HCT116 (cell line): Measurements from ENCODE around the gene DPYD. TPM values are rescaled to one million over a fixed set of nuclear protein-coding genes. Genes with fewer than 3 reads are reported as not detected.

Source experiments
- ATAC-seq: fragments of 200-7000 bp; cut with Tn5 transposase; 2 replicates; pipeline ENCODE4 v1.9.1; 2020; ENCODE audit warnings: mild to moderate bottlenecking, moderate library complexity
- BruUV-seq: library from RNA; stranded (reverse); fragments of 400-500 nt; replicated peaks from 2 replicates; lab custom pipeline; 2021; lab: Mats Ljungman, UMichigan
- CTCF ChIA-PET: fragments of 300-600 bp; sonication (Branson Sonifier 250); formaldehyde crosslinking; loops from one replicate; lab custom pipeline; 2021; ENCODE audit warnings: antibody characterized with exemption; lab: Charles Lee
- POLR2A ChIA-PET: fragments of 300-600, 350-600 bp; sonication (Branson Sonifier 250); formaldehyde crosslinking; loops from one replicate; lab custom pipeline; 2021; ENCODE audit warnings: antibody characterized with exemption; lab: Charles Lee
- RAD21 ChIA-PET, 2 experiments: fragments of 300-600 bp; sonication (Branson Sonifier 250); formaldehyde crosslinking; loops; one replicate each; lab custom pipeline; 2023; ENCODE audit warnings: low total read pairs in 2 of 2; ENCODE audit not compliant: uncharacterized antibody in 2 of 2, unreplicated experiment in 2 of 2, low non-redundant PET in 1 of 2; lab: Charles Lee
- DNase-seq: peaks from one replicate; pipeline ENCODE4 v3.0.0-alpha.2; 2010; ENCODE audit warnings: low read depth, low spot score
- H2AFZ ChIP-seq: fragments of 200-600 bp; shearing (Covaris generic), sonication (generic); 2 replicates; pipeline ENCODE4 v1.6.1; 2017; ENCODE audit warnings: low read depth, mixed run types, mixed read lengths, antibody characterized with exemption, low read length; ENCODE audit not compliant: poor library complexity, severe bottlenecking
- H3K27ac ChIP-seq: 2 replicates; pipeline ENCODE4 v1.5.1; 2012; ENCODE audit warnings: low read depth, low read length
- H3K27me3 ChIP-seq: fragments of 200-600 bp; sonication (generic); 2 replicates; pipeline ENCODE4 v1.6.1; 2016; ENCODE audit warnings: mixed run types, low read length, mixed read lengths; ENCODE audit not compliant: insufficient read depth
- H3K36me3 ChIP-seq, 2 experiments: fragments of 200-500 bp in 1 of 2; fragments of 200-600 bp in 1 of 2; sonication (Bioruptor generic) in 1 of 2; sonication (generic) in 1 of 2; 2 replicates each; pipeline versions ENCODE4 v1.5.1 to v1.6.1; 2014 to 2016; ENCODE audit warnings: low read length in 2 of 2, inconsistent platforms in 1 of 2, mixed read lengths in 1 of 2, mixed run types in 1 of 2; ENCODE audit not compliant: insufficient read depth in 2 of 2, control insufficient read depth in 1 of 2
- H3K4me1 ChIP-seq, 2 experiments: fragments of 200-600 bp in 1 of 2; sonication (generic) in 1 of 2; 2 replicates each; pipeline versions ENCODE4 v1.5.1 to v1.6.1; 2012 to 2017; ENCODE audit warnings: low read length in 2 of 2, inconsistent platforms in 1 of 2, mild to moderate bottlenecking in 1 of 2, mixed read lengths in 1 of 2, mixed run types in 1 of 2, moderate library complexity in 1 of 2; ENCODE audit not compliant: insufficient read depth in 2 of 2, control insufficient read depth in 1 of 2
- H3K4me2 ChIP-seq: fragments of 200-600 bp; sonication (generic); 2 replicates; pipeline ENCODE4 v1.6.1; 2017; ENCODE audit warnings: mixed run types, low read length, mixed read lengths
- H3K4me3 ChIP-seq, 2 experiments: fragments of 200-600 bp in 1 of 2; sonication (generic) in 1 of 2; replicated peaks in 1 of 2; 2 replicates each; pipeline ENCODE4 v1.5.1; 2011 to 2016; ENCODE audit warnings: low read length in 2 of 2, control low read depth in 1 of 2, low read depth in 1 of 2, mild to moderate bottlenecking in 1 of 2, mixed read lengths in 1 of 2, mixed run types in 1 of 2
- H3K79me2 ChIP-seq: fragments of 200-600 bp; sonication (generic); 2 replicates; pipeline ENCODE4 v1.6.1; 2017; ENCODE audit warnings: mild to moderate bottlenecking, mixed run types, low read length, moderate library complexity, mixed read lengths; ENCODE audit not compliant: insufficient read depth
- H3K9ac ChIP-seq: fragments of 200-600 bp; sonication (generic); 2 replicates; pipeline ENCODE4 v1.6.1; 2016; ENCODE audit warnings: low read length, mixed read lengths
- H3K9me2 ChIP-seq: fragments of 200-600 bp; sonication (generic), shearing (Covaris generic); 2 replicates; pipeline ENCODE4 v1.6.1; 2017; ENCODE audit warnings: mixed run types, mild to moderate bottlenecking, moderate library complexity; ENCODE audit not compliant: insufficient read depth
- H3K9me3 ChIP-seq, 2 experiments: fragments of 200-500 bp in 1 of 2; fragments of 200-600 bp in 1 of 2; sonication (Bioruptor generic) in 1 of 2; sonication (generic) in 1 of 2; 2 replicates each; pipeline ENCODE4 v1.6.1; 2014 to 2017; ENCODE audit warnings: low read length in 2 of 2, mixed read lengths in 2 of 2, inconsistent platforms in 1 of 2, low read depth in 1 of 2, mild to moderate bottlenecking in 1 of 2, mixed run types in 1 of 2, moderate library complexity in 1 of 2; ENCODE audit not compliant: control insufficient read depth in 1 of 2, insufficient read depth in 1 of 2
- H4K20me1 ChIP-seq: fragments of 200-600 bp; sonication (generic), shearing (Covaris generic); 2 replicates; pipeline ENCODE4 v1.6.1; 2017; ENCODE audit warnings: mixed run types, mild to moderate bottlenecking, moderate library complexity; ENCODE audit not compliant: insufficient read depth
- CBX3 ChIP-seq: IDR thresholded peaks from 2 replicates; pipeline ENCODE4 v1.6.1; 2012; ENCODE audit warnings: low read depth
- CEBPB ChIP-seq: IDR thresholded peaks from 2 replicates; pipeline ENCODE4 v1.6.1; 2012; ENCODE audit warnings: low read depth
- EGR1 ChIP-seq: IDR thresholded peaks from 2 replicates; pipeline ENCODE4 v1.6.1; 2012; ENCODE audit warnings: low read depth
- EZH2 ChIP-seq: fragments of 200-600 bp; sonication (generic); IDR thresholded peaks from 2 replicates; pipeline ENCODE4 v1.6.1; 2017; ENCODE audit warnings: antibody characterized with exemption, mixed run types
- EZH2phosphoT487 ChIP-seq: fragments of 200-600 bp; IDR thresholded peaks from 2 replicates; pipeline ENCODE4 v1.6.1; 2018; ENCODE audit warnings: antibody characterized with exemption, borderline replicate concordance
- FOSL1 ChIP-seq: IDR thresholded peaks from 2 replicates; pipeline ENCODE4 v1.6.1; 2012; ENCODE audit warnings: low read depth
- JUND ChIP-seq: IDR thresholded peaks from 2 replicates; pipeline ENCODE4 v1.6.1; 2012
- POLR2A ChIP-seq: IDR thresholded peaks from 2 replicates; pipeline ENCODE4 v1.7.0; 2011; ENCODE audit warnings: borderline replicate concordance; ENCODE audit not compliant: insufficient read depth, insufficient read length; ENCODE audit errors: extremely low read depth
- POLR2AphosphoS5 ChIP-seq: IDR thresholded peaks from 2 replicates; pipeline ENCODE4 v1.6.1; 2011; ENCODE audit warnings: mild to moderate bottlenecking, low read depth, low read length, moderate library complexity
- YY1 ChIP-seq: IDR thresholded peaks from 2 replicates; pipeline ENCODE4 v1.6.1; 2011; ENCODE audit warnings: low read length, low read depth, moderate library complexity, mild to moderate bottlenecking; ENCODE audit not compliant: insufficient replicate concordance; ENCODE audit errors: extremely low read depth
- ZNF274 ChIP-seq: fragments of 200-500 bp; sonication (Bioruptor generic); IDR thresholded peaks from 2 replicates; pipeline ENCODE4 v1.6.1; 2014; ENCODE audit warnings: mild to moderate bottlenecking, low read depth, low read length, inconsistent platforms
- intact Hi-C: fragments of 100-400 bp; cut with micrococcal nuclease; formaldehyde crosslinking; loops from 2 replicates; pipeline ENCODE4 v1.10.0; 2022
- total RNA-seq: library from RNA; stranded (reverse); gene quantifications from one replicate; pipeline ENCODE4 v1.2.1, GENCODE V29; 2021; ENCODE audit not compliant: unreplicated experiment
- TF ChIP-seq, protein P1 (sequence below): IDR thresholded peaks from 2 replicates; pipeline ENCODE4 v1.6.1; 2011; ENCODE audit warnings: mild to moderate bottlenecking, low read length, moderate library complexity; ENCODE audit not compliant: insufficient replicate concordance; ENCODE audit errors: extremely low read depth
- TF ChIP-seq, protein P2 (sequence below), 3 experiments: fragments of 200-600 bp in 1 of 3; sonication (generic) in 1 of 3; IDR thresholded peaks in 2 of 3; conservative IDR thresholded peaks in 1 of 3; 2 replicates each; pipeline ENCODE4 v1.5.1; 2012 to 2017; ENCODE audit warnings: low read depth in 2 of 3, low read length in 2 of 3, antibody characterized with exemption in 1 of 3, borderline replicate concordance in 1 of 3, control low read depth in 1 of 3, mild to moderate bottlenecking in 1 of 3, mixed read lengths in 1 of 3, mixed run types in 1 of 3, moderate library complexity in 1 of 3; ENCODE audit not compliant: insufficient read depth in 1 of 3

The DPYD gene
- total RNA-seq, 1 experiment from 2014 or later: 1.7 TPM

DNA sequence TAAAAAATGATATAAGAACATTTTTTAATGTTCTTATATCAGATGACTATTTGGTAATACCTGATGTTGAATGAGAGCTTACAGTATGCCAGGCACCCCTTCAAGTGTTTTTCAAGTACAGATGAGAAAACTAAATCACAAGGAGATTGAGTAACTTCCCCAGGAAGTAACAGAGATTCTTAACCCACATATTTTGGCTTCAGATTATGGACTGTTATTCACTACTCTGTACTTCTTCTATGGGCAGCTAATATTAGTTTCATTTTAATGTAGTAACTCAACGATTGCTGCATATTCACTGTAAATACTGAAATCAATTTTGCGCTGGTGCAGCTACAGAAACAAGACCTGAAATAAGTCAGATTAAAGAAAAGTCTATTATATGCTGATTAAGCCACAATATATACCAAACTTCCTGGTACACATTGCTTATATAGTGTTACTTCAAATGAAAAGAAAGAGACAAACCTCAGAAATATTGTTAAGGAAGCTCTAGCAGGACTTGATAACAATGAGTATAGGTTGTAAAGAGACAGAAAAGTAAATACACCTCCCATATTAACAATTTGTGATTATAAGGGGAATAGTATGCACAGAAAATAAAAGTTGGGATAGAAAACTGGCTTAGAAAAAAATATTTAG, 19.7 kb downstream of the DPYD start:
- no peak for ATAC-seq
- Histone ChIP-seq H3K9me3 (no peaks in the 10 kb centered on the region), H3K9ac (no peak overlapping the region), H3K79me2 (no peaks in the 10 kb centered on the region), H2AFZ (no peak overlapping the region), H3K27ac (no peak overlapping the region), H3K4me3 (no peak overlapping the region), H3K4me1 (no peaks in the 10 kb centered on the region), H3K36me3 (no peaks in the 10 kb centered on the region), H4K20me1 (no peaks in the 10 kb centered on the region), H3K9me2 (no peaks in the 10 kb centered on the region), H3K4me2 (no peak overlapping the region)
- CTCF ChIA-PET: no interaction called here
- BruUV-seq: no TSS peak
- intact Hi-C loops: no loop called here
- POLR2A ChIA-PET: no interaction called here
- RAD21 ChIA-PET: no interaction called here
- DNase-seq: no peak
- TF ChIP-seq POLR2AphosphoS5: no peak
- TF ChIP-seq, protein P1, sequence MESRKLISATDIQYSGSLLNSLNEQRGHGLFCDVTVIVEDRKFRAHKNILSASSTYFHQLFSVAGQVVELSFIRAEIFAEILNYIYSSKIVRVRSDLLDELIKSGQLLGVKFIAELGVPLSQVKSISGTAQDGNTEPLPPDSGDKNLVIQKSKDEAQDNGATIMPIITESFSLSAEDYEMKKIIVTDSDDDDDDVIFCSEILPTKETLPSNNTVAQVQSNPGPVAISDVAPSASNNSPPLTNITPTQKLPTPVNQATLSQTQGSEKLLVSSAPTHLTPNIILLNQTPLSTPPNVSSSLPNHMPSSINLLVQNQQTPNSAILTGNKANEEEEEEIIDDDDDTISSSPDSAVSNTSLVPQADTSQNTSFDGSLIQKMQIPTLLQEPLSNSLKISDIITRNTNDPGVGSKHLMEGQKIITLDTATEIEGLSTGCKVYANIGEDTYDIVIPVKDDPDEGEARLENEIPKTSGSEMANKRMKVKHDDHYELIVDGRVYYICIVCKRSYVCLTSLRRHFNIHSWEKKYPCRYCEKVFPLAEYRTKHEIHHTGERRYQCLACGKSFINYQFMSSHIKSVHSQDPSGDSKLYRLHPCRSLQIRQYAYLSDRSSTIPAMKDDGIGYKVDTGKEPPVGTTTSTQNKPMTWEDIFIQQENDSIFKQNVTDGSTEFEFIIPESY: no peak
- TF ChIP-seq YY1: no peak
- no peak for TF ChIP-seq POLR2A
- TF ChIP-seq FOSL1: no peak
- TF ChIP-seq ZNF274: no peak
- TF ChIP-seq, all 23 proteins: peak for 0
- H3K27me3 ChIP-seq: no peaks in the 10 kb centered on the region

DNA sequence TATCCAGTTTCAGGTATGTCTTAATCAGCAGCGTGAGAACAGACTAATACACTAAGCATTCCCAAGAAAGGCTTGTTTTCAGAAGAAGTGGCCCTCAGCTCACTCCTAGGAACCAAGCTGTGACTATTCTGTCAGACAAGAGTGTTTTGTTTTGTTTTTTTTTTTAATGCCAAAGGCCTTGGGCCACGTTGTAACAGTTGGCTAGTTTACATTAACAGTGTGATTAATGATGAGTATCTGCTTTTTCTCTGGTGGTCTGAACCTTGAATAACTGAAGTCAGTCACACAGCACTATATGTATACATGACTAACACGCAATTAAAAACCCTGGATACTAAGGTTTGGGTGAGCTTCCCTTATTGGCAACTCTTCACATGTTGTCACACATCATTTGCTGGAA, 21.9 kb downstream of the DPYD start:
- H2AFZ ChIP-seq: no peak overlapping the region
- ChIA-PET POLR2A (no interaction called here), RAD21 (no interaction called here), CTCF (no interaction called here)
- H3K79me2 ChIP-seq: no peaks in the 10 kb centered on the region
- H3K36me3 ChIP-seq: no peaks in the 10 kb centered on the region
- H3K9me2 ChIP-seq: no peaks in the 10 kb centered on the region
- no peaks in the 10 kb centered on the region for H3K27me3 ChIP-seq
- H4K20me1 ChIP-seq: no peaks in the 10 kb centered on the region
- H3K4me3 ChIP-seq: no peak overlapping the region
- intact Hi-C loops: no loop called here
- H3K9me3 ChIP-seq: no peaks in the 10 kb centered on the region
- no peak overlapping the region for H3K9ac ChIP-seq
- TF ChIP-seq, protein P2, sequence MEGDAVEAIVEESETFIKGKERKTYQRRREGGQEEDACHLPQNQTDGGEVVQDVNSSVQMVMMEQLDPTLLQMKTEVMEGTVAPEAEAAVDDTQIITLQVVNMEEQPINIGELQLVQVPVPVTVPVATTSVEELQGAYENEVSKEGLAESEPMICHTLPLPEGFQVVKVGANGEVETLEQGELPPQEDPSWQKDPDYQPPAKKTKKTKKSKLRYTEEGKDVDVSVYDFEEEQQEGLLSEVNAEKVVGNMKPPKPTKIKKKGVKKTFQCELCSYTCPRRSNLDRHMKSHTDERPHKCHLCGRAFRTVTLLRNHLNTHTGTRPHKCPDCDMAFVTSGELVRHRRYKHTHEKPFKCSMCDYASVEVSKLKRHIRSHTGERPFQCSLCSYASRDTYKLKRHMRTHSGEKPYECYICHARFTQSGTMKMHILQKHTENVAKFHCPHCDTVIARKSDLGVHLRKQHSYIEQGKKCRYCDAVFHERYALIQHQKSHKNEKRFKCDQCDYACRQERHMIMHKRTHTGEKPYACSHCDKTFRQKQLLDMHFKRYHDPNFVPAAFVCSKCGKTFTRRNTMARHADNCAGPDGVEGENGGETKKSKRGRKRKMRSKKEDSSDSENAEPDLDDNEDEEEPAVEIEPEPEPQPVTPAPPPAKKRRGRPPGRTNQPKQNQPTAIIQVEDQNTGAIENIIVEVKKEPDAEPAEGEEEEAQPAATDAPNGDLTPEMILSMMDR (IDR thresholded peaks at IDR 0.05 in 2 of 3, conservative IDR thresholded peaks at IDR 0.05 in 1 of 3; ENCODE audit: borderline replicate concordance in 1 of 3, insufficient read depth in 1 of 3, low read depth in 2 of 3, low read length in 2 of 3): no peak
- TF ChIP-seq EZH2phosphoT487 (no peak), EGR1 (no peak), CEBPB (no peak), JUND (no peak), CBX3 (no peak), EZH2 (no peak)
- TF ChIP-seq, all 23 proteins: peak for 0
- Histone ChIP-seq H3K4me1 (no peaks in the 10 kb centered on the region), H3K27ac (no peak overlapping the region), H3K4me2 (no peak overlapping the region)
- no peak for ATAC-seq
- BruUV-seq: no TSS peak
- no peak for DNase-seq
